C4-2B (cell line): ENCODE results near the gene NID2.

Experiments used
- ZFX ChIP-seq: fragments of 450-650 bp; IDR thresholded peaks from 2 replicates; pipeline ENCODE4 v1.6.1; 2017
- TF ChIP-seq, protein P1 (sequence below): fragments of 450-650 bp; conservative IDR thresholded peaks from 2 replicates; pipeline ENCODE4 v1.5.1; 2017; ENCODE audit warnings: mild to moderate bottlenecking

- TF ChIP-seq, protein P1, sequence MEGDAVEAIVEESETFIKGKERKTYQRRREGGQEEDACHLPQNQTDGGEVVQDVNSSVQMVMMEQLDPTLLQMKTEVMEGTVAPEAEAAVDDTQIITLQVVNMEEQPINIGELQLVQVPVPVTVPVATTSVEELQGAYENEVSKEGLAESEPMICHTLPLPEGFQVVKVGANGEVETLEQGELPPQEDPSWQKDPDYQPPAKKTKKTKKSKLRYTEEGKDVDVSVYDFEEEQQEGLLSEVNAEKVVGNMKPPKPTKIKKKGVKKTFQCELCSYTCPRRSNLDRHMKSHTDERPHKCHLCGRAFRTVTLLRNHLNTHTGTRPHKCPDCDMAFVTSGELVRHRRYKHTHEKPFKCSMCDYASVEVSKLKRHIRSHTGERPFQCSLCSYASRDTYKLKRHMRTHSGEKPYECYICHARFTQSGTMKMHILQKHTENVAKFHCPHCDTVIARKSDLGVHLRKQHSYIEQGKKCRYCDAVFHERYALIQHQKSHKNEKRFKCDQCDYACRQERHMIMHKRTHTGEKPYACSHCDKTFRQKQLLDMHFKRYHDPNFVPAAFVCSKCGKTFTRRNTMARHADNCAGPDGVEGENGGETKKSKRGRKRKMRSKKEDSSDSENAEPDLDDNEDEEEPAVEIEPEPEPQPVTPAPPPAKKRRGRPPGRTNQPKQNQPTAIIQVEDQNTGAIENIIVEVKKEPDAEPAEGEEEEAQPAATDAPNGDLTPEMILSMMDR = no peak
- no peak for TF ChIP-seq ZFX
Measured at GRCh38 chr14:52059649-52060048, 9.2 kb downstream of the NID2 start.
